Endothelial cell of umbilical vein (primary cell): ENCODE measurements around the gene COMT. TPM values are rescaled to one million over a fixed set of nuclear protein-coding genes. Genes with fewer than 3 reads are reported as not detected.

Experiments used
- BruUV-seq: library from RNA; stranded (reverse); fragments of 400-500 nt; replicated peaks from 2 replicates; lab custom pipeline; 2021; lab: Mats Ljungman, UMichigan
- CTCF ChIA-PET: fragments of 300-600, 350-600 bp; sonication (Branson Sonifier 250); formaldehyde crosslinking; loops from one replicate; lab custom pipeline; 2021; ENCODE audit warnings: antibody characterized with exemption, inconsistent platforms; lab: Charles Lee
- POLR2A ChIA-PET: fragments of 300-600, 350-600 bp; sonication (Branson Sonifier 250); formaldehyde crosslinking; loops from one replicate; lab custom pipeline; 2021; ENCODE audit warnings: antibody characterized with exemption, inconsistent platforms; lab: Charles Lee
- DNase-seq: peaks from one replicate; pipeline ENCODE4 v3.0.0-alpha.2; 2011; ENCODE audit warnings: low read depth, low spot score
- FAIRE-seq: peaks from 2 replicates; lab custom pipeline; 2011; peaks lifted over from hg19 to GRCh38; lab: Jason Lieb, UNC
- H2AFZ ChIP-seq: 2 replicates; pipeline ENCODE4 v1.6.0; 2012; ENCODE audit warnings: low read depth, low read length, control low read depth, inconsistent platforms
- H3K27ac ChIP-seq: 2 replicates; pipeline ENCODE4 v1.5.1; 2011; ENCODE audit warnings: low read depth, mild to moderate bottlenecking, control low read depth, low read length, moderate library complexity; ENCODE audit not compliant: insufficient read depth
- H3K27me3 ChIP-seq, 2 experiments: 2 replicates each; pipeline versions ENCODE4 v1.6.0 to v1.6.1; 2011; ENCODE audit warnings: low read length in 2 of 2, mixed read lengths in 1 of 2; ENCODE audit not compliant: control insufficient read depth in 2 of 2, insufficient read depth in 2 of 2
- H3K36me3 ChIP-seq, 2 experiments: 2 replicates in 1 of 2; 3 replicates in 1 of 2; pipeline ENCODE4 v1.5.1; 2011; ENCODE audit warnings: low read length in 2 of 2, mild to moderate bottlenecking in 1 of 2, moderate library complexity in 1 of 2; ENCODE audit not compliant: control insufficient read depth in 2 of 2, insufficient read depth in 2 of 2; ENCODE audit errors: extremely low read depth in 1 of 2
- H3K4me1 ChIP-seq: 3 replicates; pipeline ENCODE4 v1.5.1; 2011; ENCODE audit warnings: mild to moderate bottlenecking, low read length; ENCODE audit not compliant: control insufficient read depth, insufficient read depth; ENCODE audit errors: extremely low read depth
- H3K4me2 ChIP-seq: 2 replicates; pipeline ENCODE4 v1.6.1; 2011; ENCODE audit warnings: low read length, control low read depth, mixed read lengths; ENCODE audit not compliant: insufficient read depth
- H3K4me3 ChIP-seq, 3 experiments: fragments of 200-600 bp in 1 of 3; sonication (generic), shearing (Covaris generic) in 1 of 3; replicated peaks in 1 of 3; 2 replicates each; pipeline ENCODE4 v1.5.1; 2011 to 2016; ENCODE audit warnings: control low read depth in 3 of 3, low read length in 3 of 3, mild to moderate bottlenecking in 2 of 3, inconsistent platforms in 1 of 3, low read depth in 1 of 3, moderate library complexity in 1 of 3; ENCODE audit not compliant: insufficient read depth in 1 of 3
- H3K79me2 ChIP-seq: 2 replicates; pipeline ENCODE4 v1.6.0; 2012; ENCODE audit warnings: low read length, inconsistent platforms; ENCODE audit not compliant: control insufficient read depth, insufficient read depth
- H3K9ac ChIP-seq: replicated peaks from 2 replicates; pipeline ENCODE3; 2011; ENCODE audit warnings: low read length, control low read depth; ENCODE audit not compliant: insufficient read depth; ENCODE audit errors: extremely low read depth
- H3K9me1 ChIP-seq: replicated peaks from 3 replicates; pipeline ENCODE4 v1.6.0; 2011; ENCODE audit warnings: mild to moderate bottlenecking, low read length; ENCODE audit not compliant: control insufficient read depth, insufficient read depth; ENCODE audit errors: extremely low read depth
- H3K9me3 ChIP-seq: replicated peaks from 2 replicates; pipeline ENCODE4 v1.5.1; 2012; ENCODE audit warnings: low read length, inconsistent platforms; ENCODE audit not compliant: control insufficient read depth, insufficient read depth
- H4K20me1 ChIP-seq: replicated peaks from 2 replicates; pipeline ENCODE3; 2011; ENCODE audit warnings: mild to moderate bottlenecking, low read length; ENCODE audit not compliant: control insufficient read depth, insufficient read depth; ENCODE audit errors: extremely low read depth
- CTCF ChIP-seq, 2 donors: IDR thresholded peaks; 1 replicate in 1 of 2; 2 replicates in 1 of 2; pipeline ENCODE4 v1.5.1; 2011; ENCODE audit warnings: low read length in 2 of 2, mild to moderate bottlenecking in 2 of 2, moderate library complexity in 2 of 2, control low read depth in 1 of 2, inconsistent platforms in 1 of 2, low read depth in 1 of 2; ENCODE audit not compliant: insufficient read depth in 1 of 2; ENCODE audit errors: extremely low read depth in 1 of 2
- EZH2 ChIP-seq: IDR thresholded peaks from 2 replicates; pipeline ENCODE4 v1.6.1; 2012; ENCODE audit warnings: borderline replicate concordance, low read depth, mild to moderate bottlenecking, moderate library complexity, low read length, inconsistent platforms; ENCODE audit not compliant: severe bottlenecking
- FOS ChIP-seq: IDR thresholded peaks from 2 replicates; pipeline ENCODE4 v1.6.1; 2011; ENCODE audit warnings: mild to moderate bottlenecking, low read length, moderate library complexity, borderline replicate concordance; ENCODE audit not compliant: insufficient read depth
- GATA2 ChIP-seq: IDR thresholded peaks from 2 replicates; pipeline ENCODE4 v1.7.0; 2011; ENCODE audit warnings: low read depth, mild to moderate bottlenecking, moderate library complexity, mixed read lengths, low read length; ENCODE audit not compliant: insufficient read length, insufficient read depth
- JUN ChIP-seq: IDR thresholded peaks from 2 replicates; pipeline ENCODE4 v1.6.1; 2011; ENCODE audit warnings: borderline replicate concordance, low read depth; ENCODE audit not compliant: insufficient read length, insufficient read depth
- MAX ChIP-seq: IDR thresholded peaks from 2 replicates; pipeline ENCODE4 v1.6.1; 2011; ENCODE audit not compliant: insufficient read depth, insufficient read length
- MYC ChIP-seq: IDR thresholded peaks from one replicate; pipeline ENCODE4 v1.6.1; 2011; ENCODE audit warnings: mild to moderate bottlenecking, low read depth, low read length
- POLR2A ChIP-seq: IDR thresholded peaks from 2 replicates; pipeline ENCODE4 v1.6.1; 2012; ENCODE audit warnings: low read depth, mild to moderate bottlenecking, control low read depth, low read length
- POLR2AphosphoS5 ChIP-seq: IDR thresholded peaks from 2 replicates; pipeline ENCODE4 v1.6.1; 2012; ENCODE audit warnings: low read depth, mild to moderate bottlenecking, control low read depth, low read length, moderate library complexity; ENCODE audit not compliant: insufficient read depth
- dilution Hi-C: fragments of 300-500 bp; cut with MboI; formaldehyde crosslinking; loops from one replicate; pipeline ENCODE4 v1.15.0; 2019; ENCODE audit warnings: low sequenced_read_pairs; ENCODE audit not compliant: extremely low pct_ligation_motif_present
- intact Hi-C: fragments of 100-400 bp; cut with micrococcal nuclease; formaldehyde crosslinking; loops from one replicate; pipeline ENCODE4 v1.10.0; 2022
- polyA plus RNA-seq, 4 experiments: library from polyadenylated mRNA; depleted of rRNA in 3 of 4; stranded (reverse) in 3 of 4; unstranded in 1 of 4; fragments of >200 nt; gene quantifications; 2 replicates each; pipeline versions ENCODE4 v1.2.1 to v1.2.3, GENCODE V29; 2011 to 2012; ENCODE audit warnings: missing spikeins in 1 of 4
- total RNA-seq: library from RNA; stranded (reverse); gene quantifications from 2 replicates; pipeline ENCODE4 v1.2.3, GENCODE V29; 2021

Gene COMT
- total and polyA plus RNA-seq, 2 donors (not counting 3 experiments of a cell fraction or from before 2014, with no cell fraction given) = 221 to 537 TPM

DNA sequence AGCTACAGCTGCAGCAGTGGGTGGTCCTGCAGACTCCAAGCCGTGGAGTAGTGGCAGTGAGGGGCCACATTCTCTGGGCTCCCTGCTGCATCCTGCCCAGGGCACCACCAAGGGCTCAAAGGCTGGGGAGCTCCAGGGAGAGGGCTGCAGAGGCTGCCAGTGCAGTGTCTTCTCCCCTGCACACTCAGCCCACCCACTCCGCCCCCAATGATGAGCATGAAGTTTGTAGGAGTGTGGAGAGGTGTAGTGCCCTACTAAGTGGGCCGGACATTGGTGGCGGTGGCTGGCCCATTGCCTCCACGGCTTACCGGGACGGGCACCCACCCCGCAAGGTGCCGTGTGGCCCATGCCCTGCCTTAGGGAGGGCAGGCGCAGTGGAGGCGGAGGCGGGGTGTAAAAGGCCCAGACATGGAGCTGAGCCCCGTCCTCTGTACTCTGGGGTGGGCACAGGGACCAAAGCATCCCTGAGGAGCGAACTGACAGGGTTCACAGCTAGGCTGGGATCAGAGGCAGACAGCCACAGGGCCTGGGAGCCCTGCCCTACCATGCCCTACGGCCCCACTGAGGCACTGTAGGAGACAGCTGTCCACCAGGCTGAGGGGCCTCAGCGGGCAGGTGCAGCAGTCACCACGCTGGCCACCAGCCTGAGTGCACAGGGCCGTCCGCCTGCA lies 56.1 kb downstream of the COMT start:
- H3K36me3 ChIP-seq = no peaks in the 10 kb centered on the region
- CTCF ChIA-PET = interaction anchor here (1.0 to 3.4 kb wide), 4 partner anchors 9 to 50 kb away, joined by 3 to 19 read pairs (median 3); no protein-coding TSS in a partner anchor
- TF ChIP-seq GATA2 (no peak), POLR2AphosphoS5 (no peak), MYC (no peak), CTCF (IDR thresholded peaks at IDR 0.05; ENCODE audit: extremely low read depth in 1 of 2, insufficient read depth in 1 of 2, low read depth in 1 of 2, low read length in 2 of 2) (no peak), JUN (no peak), MAX (no peak), POLR2A (no peak), EZH2 (no peak), FOS (no peak)
- H3K27me3 ChIP-seq = no peaks in the 10 kb centered on the region
- FAIRE-seq = no peak
- DNase-seq = no peak
- H4K20me1 ChIP-seq = no peaks in the 10 kb centered on the region
- no peaks in the 10 kb centered on the region for H3K79me2 ChIP-seq
- H2AFZ ChIP-seq = no peak overlapping the region
- H3K4me1 ChIP-seq = peaks cover 41% of the 10 kb centered on the region
- intact Hi-C loops (loop anchor here (1.0 to 2.0 kb wide), 2 partner anchors 23 to 27 kb away; partner anchors contain the start of gene TANGO2), dilution Hi-C loops (no loop called here)
- POLR2A ChIA-PET = no interaction called here
- no peaks in the 10 kb centered on the region for H3K9me1 ChIP-seq
- no peaks in the 10 kb centered on the region for H3K9me3 ChIP-seq
- no TSS peak for BruUV-seq
- no peak overlapping the region for H3K4me3 ChIP-seq
- H3K4me2 ChIP-seq = no peak overlapping the region
- H3K27ac ChIP-seq = no peak overlapping the region
- H3K9ac ChIP-seq = no peak overlapping the region
